ENCODE measurements around the gene FDXACB1.

FDXACB1 gene

DNA sequence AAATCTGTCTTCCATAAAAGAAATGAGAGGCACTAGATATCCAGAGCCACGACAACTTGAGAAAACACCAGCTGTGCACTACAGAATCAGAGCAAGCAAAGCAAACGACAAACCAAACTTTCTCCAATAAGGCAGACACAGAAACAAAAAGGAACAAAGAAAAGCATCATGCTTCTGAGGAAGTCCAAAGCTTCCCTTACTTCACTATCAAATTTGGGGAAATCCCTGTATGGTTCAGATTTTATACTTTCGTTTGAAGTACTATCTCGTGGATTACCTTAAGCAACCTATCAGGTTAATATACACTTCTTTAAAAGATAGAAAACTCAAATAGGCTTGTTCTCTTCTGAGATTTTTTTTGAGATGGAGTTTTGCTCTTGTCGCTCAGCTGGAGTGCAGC, 35.3 kb downstream of the FDXACB1 start:
- peak; percentile 28 for FAIRE-seq

DNA sequence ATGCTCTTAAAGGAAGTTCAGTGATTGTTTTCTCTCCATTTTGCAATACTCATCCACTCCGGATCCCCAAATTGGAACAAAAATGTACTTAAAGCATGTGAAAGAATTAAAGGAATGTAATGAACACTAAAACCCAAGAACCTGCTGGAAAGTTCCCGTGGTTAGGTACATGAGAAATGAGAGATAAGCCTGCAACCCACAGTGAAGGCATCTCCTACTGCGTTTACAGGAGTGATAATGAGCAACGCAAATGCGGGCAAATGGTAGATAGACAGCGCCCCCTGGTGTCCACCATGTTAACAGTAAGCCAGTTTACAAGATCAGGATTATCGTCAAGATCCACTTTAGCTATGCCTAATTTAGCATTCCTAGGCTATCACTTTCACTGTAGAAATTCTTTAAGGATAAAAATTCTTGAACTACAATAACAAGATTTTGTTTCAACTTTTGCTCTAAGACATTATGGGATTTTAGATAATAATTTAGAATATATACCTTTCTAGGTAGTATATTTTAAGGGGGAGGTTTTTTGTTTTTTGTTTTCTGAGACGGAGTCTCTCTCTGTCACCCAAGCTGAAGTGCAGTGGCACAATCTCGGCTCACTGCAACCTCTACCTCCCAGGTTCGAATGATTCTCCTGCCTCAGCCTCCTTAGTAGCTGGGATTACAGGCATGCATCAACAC, 37.5 kb downstream of the FDXACB1 start:
- no peak for FAIRE-seq

GRCh38 chr11:111840143-111840542, 38.8 kb downstream of the FDXACB1 start:
- no peak for FAIRE-seq

DNA sequence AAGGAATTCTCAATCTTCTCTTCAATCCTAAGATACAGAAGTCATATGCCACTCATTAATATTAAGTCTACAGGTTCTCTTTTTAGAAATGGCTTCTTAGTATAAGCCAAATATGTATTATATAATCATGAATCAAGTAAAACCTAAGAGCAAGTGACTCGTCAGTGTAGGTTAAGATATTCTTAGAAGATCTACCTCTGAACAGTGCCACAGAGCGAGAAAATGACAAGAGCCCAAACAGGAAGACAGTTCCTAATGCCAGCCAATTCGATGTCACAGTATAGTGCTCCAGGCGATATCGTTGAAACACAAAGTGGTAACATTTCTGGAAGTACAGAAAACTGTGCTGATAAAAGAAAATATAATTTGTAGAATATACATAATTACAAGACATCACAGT, 40.9 kb downstream of the FDXACB1 start:
- no peak for FAIRE-seq

GRCh38 chr11:111837366-111837891, 41.5 kb downstream of the FDXACB1 start:
- no peak for FAIRE-seq

- peak; percentile 47 for FAIRE-seq
Observed at GRCh38 chr11:111836721-111837120, 42.2 kb downstream of the FDXACB1 start.

GRCh38 chr11:111836162-111836561, 42.8 kb downstream of the FDXACB1 start:
- FAIRE-seq, result peak; percentile 34

DNA sequence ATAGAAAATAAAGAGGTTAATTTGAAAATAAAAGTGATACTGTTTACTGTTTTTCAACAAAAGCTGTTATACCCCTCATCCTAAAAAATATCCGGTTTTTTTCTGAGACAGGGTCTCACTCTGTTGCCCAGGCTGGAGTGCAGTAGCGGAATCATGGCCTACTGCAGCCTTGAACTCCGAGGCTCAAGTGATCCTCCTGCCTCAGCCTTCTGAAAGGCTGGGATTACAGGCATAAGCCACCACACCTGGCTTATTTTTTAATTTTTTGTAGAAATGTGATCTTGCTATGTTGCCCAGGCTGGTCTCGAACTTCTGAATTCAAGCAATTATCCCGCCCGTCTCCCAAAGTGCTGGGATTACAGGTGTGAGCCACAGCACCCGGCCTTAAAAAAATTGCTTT, 43.3 kb downstream of the FDXACB1 start:
- no peak for FAIRE-seq

DNA sequence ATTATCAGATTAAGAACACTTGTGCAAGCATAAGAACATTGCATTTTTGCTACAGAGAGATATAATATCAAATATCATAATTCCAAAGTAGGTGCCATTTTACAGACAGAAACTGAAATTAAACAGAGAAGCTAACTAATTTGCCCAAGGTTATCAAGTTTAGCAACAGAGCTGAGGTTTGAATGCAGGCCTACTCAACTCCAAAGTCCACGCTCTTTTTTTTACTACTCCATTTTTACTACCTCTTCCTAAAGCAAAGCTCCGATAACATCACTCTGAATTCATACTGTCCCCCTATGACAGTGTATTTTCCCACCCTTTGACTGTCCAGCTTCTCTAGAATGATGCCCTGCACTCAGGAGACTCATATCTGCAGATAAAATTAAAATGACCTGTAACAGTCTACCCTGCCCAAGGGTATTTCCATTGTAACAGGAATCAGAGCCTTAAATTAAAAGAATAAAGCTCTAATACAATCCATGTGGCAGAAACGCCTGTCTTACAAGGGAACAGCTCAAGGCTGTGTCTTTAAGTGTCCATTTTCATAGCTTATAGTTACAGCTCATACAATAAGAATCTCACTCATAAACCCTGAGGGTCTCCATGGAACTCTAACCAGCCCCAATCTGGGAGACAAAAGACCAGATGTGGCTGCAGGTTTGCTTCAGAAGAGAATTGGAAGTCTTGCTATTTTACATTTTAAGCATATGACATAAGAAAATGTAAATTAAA, 44.4 kb downstream of the FDXACB1 start:
- FAIRE-seq, result peak; percentile 95

GRCh38 chr11:111833524-111833923, 45.4 kb downstream of the FDXACB1 start:
- peak; percentile 94 for FAIRE-seq

GRCh38 chr11:111829185-111829968, 49.6 kb downstream of the FDXACB1 start:
- FAIRE-seq, result peak; percentile 66

DNA sequence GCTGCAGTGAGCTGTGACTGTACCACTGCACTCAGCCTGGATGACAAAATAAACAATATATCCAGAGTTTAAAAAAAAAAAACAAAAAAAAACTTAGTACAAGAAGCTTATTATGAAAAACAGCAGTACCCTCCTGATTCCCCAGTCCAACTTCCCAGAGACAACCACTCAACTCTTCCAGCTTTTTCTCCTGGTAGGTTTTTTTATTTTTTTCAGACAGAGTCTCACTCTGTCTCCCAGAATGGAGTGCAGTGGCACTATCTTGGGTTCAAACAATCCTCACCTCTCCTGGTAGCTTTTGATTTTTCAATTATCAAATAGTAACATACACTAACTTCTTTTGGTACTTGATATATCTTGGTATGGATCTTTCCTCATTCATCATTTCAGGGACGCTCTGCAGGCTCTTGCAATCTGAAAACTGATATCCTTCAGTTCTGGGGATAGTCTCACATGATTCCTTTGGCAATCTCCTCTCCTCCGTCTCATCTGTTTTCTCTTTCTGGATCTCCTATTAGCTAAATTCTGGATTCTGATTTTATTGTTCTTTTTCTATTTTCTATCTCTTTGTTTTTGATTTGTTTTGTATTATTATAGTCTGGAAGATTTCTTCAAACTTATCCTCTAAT, 52.5 kb downstream of the FDXACB1 start:
- FAIRE-seq, result no peak
